ENCODE measurements around the gene CYP4F3.
"Not testable (repeated sequence)": the region's sequence is repeated elsewhere in the genome, so short reads cannot be mapped to it uniquely, and the experiment has no call there.

Gene CYP4F3

GRCh38 chr19:15640294-15640903 lies at the start of gene CYP4F3:
CYP4F3 (plus strand) TSS chr19:15640897; CDS start chr19:15641416, 519 bp downstream.
- DNase-seq (ENCODE audit: low read depth in 2 of 3, low spot score in 2 of 3) = no peak

GRCh38 chr19:15591796-15592195 lies 48.9 kb upstream of the CYP4F3 start:
- DNase-seq (ENCODE audit: low read depth in 2 of 3, low spot score in 2 of 3) = no peak

- DNase-seq (ENCODE audit: low read depth in 2 of 3, low spot score in 2 of 3) = not testable (repeated sequence)
These were observed 48.2 kb upstream of the CYP4F3 start for GRCh38 chr19:15592506-15592905.

- DNase-seq (ENCODE audit: low read depth in 2 of 3, low spot score in 2 of 3) = not testable (repeated sequence)
These were observed 46.9 kb upstream of the CYP4F3 start for GRCh38 chr19:15593766-15594165.

GRCh38 chr19:15595069-15595468 lies 45.6 kb upstream of the CYP4F3 start:
- DNase-seq (ENCODE audit: low read depth in 2 of 3, low spot score in 2 of 3) = no peak

GRCh38 chr19:15607978-15608925 lies 32.4 kb upstream of the CYP4F3 start:
- DNase-seq (ENCODE audit: low read depth in 2 of 3, low spot score in 2 of 3) = not testable (repeated sequence)

GRCh38 chr19:15609261-15609660 lies 31.4 kb upstream of the CYP4F3 start:
- DNase-seq (ENCODE audit: low read depth in 2 of 3, low spot score in 2 of 3) = no peak

- no peak for DNase-seq (ENCODE audit: low read depth in 2 of 3, low spot score in 2 of 3)
These were observed 28.4 kb upstream of the CYP4F3 start for GRCh38 chr19:15612342-15612741.

GRCh38 chr19:15613338-15613737 lies 27.4 kb upstream of the CYP4F3 start:
- no peak for DNase-seq (ENCODE audit: low read depth in 2 of 3, low spot score in 2 of 3)

- no peak for DNase-seq (ENCODE audit: low read depth in 2 of 3, low spot score in 2 of 3)
These were observed 26.0 kb upstream of the CYP4F3 start, which contains the start of gene CYP4F8 for GRCh38 chr19:15614507-15615379. CYP4F8 (plus strand) TSS chr19:15615218; CDS start chr19:15615617, 399 bp downstream.

- no peak for DNase-seq (ENCODE audit: low read depth in 2 of 3, low spot score in 2 of 3)
These were observed 25.2 kb upstream of the CYP4F3 start for GRCh38 chr19:15615526-15615925.

- no peak for DNase-seq (ENCODE audit: low read depth in 2 of 3, low spot score in 2 of 3)
These were observed 24.5 kb upstream of the CYP4F3 start for GRCh38 chr19:15616183-15616582.

- no peak for DNase-seq (ENCODE audit: low read depth in 2 of 3, low spot score in 2 of 3)
These were observed 23.9 kb upstream of the CYP4F3 start for GRCh38 chr19:15616627-15617270.

GRCh38 chr19:15618321-15618720 lies 22.4 kb upstream of the CYP4F3 start:
- DNase-seq (ENCODE audit: low read depth in 2 of 3, low spot score in 2 of 3) = no peak

GRCh38 chr19:15621801-15622200 lies 18.9 kb upstream of the CYP4F3 start:
- no peak for DNase-seq (ENCODE audit: low read depth in 2 of 3, low spot score in 2 of 3)

GRCh38 chr19:15622991-15623390 lies 17.7 kb upstream of the CYP4F3 start:
- no peak for DNase-seq (ENCODE audit: low read depth in 2 of 3, low spot score in 2 of 3)

- DNase-seq (ENCODE audit: low read depth in 2 of 3, low spot score in 2 of 3) = no peak
These were observed 16.9 kb upstream of the CYP4F3 start for GRCh38 chr19:15623711-15624318.

- no peak for DNase-seq (ENCODE audit: low read depth in 2 of 3, low spot score in 2 of 3)
These were observed 12.3 kb upstream of the CYP4F3 start for GRCh38 chr19:15628236-15629002.

All from activated CD8-positive, alpha-beta memory T cell treated with anti-CD3 and anti-CD28 coated beads for 48 hours (primary cell).